Upper lobe of left lung (tissue), 4 donors: ENCODE measurements around the gene SLC16A4.

Experiments used
- EP300 ChIP-seq, 4 donors: sonication (generic); formaldehyde crosslinking; IDR thresholded peaks; one replicate each; pipeline ENCODE4 v1.5.1; 2017; ENCODE audit warnings: antibody characterized with exemption in 4 of 4, control low read depth in 2 of 4
- POLR2A ChIP-seq, 4 donors: fragments of 450-650 bp; IDR thresholded peaks; one replicate each; pipeline ENCODE4 v1.5.1; 2016 to 2017; ENCODE audit warnings: antibody characterized with exemption in 4 of 4, mild to moderate bottlenecking in 2 of 4
- TF ChIP-seq, protein P1 (sequence below), 6 experiments: fragments of 450-650 bp in 4 of 6; fragments of 200-600 bp in 2 of 6; sonication (generic) in 2 of 6; IDR thresholded peaks; one replicate each; pipeline ENCODE4 v1.5.1; 2016 to 2019; ENCODE audit warnings: antibody characterized with exemption in 6 of 6

DNA sequence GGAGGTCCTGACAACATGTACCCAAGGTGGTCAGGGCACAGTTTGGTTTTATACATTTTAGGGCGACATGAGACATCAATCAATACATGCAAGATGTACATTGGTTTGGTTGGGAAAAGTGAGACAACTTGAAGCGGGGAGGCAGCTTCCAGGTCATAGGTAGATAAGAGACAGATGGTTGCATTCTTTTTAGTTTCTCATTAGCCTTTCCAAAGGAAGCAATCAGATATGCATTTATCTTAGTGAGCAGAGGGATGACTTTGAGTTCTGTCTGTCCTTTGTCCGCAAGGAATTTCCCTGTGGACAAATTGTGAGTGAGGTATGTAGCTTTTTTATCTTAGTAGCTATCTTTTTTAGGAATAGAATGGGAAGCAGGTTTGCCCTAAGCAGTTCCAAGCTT lies 62.1 kb downstream of the SLC16A4 start:
- TF ChIP-seq, protein P1, sequence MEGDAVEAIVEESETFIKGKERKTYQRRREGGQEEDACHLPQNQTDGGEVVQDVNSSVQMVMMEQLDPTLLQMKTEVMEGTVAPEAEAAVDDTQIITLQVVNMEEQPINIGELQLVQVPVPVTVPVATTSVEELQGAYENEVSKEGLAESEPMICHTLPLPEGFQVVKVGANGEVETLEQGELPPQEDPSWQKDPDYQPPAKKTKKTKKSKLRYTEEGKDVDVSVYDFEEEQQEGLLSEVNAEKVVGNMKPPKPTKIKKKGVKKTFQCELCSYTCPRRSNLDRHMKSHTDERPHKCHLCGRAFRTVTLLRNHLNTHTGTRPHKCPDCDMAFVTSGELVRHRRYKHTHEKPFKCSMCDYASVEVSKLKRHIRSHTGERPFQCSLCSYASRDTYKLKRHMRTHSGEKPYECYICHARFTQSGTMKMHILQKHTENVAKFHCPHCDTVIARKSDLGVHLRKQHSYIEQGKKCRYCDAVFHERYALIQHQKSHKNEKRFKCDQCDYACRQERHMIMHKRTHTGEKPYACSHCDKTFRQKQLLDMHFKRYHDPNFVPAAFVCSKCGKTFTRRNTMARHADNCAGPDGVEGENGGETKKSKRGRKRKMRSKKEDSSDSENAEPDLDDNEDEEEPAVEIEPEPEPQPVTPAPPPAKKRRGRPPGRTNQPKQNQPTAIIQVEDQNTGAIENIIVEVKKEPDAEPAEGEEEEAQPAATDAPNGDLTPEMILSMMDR (IDR thresholded peaks at IDR 0.05) = no peak
- TF ChIP-seq POLR2A (IDR thresholded peaks at IDR 0.05) (no peak), EP300 (IDR thresholded peaks at IDR 0.05) (no peak)
